PC-9 (cell line): ENCODE measurements around the gene MITF. TPM values are rescaled to one million over a fixed set of nuclear protein-coding genes. Genes with fewer than 3 reads are reported as not detected.
A peak's percentile ranks its signal among the peaks of the same experiment; 100 is the strongest.

ENCODE experiments used
- BruUV-seq: library from RNA; stranded (reverse); fragments of 400-500 nt; replicated peaks from 2 replicates; lab custom pipeline; 2021; lab: Mats Ljungman, UMichigan
- CTCF ChIA-PET: fragments of 300-600 bp; sonication (Branson Sonifier 250); formaldehyde crosslinking; loops from one replicate; lab custom pipeline; 2022; ENCODE audit warnings: antibody characterized with exemption; lab: Charles Lee
- POLR2A ChIA-PET: fragments of 300-600 bp; sonication (Branson Sonifier 250); formaldehyde crosslinking; loops from one replicate; lab custom pipeline; 2022; ENCODE audit warnings: antibody characterized with exemption; ENCODE audit not compliant: unreplicated experiment; lab: Charles Lee
- DNase-seq, 2 experiments: peaks; one replicate each; pipeline versions ENCODE4 v3.0.0 to v3.0.0-alpha.2; 2015 to 2022; ENCODE audit warnings: mixed read lengths in 1 of 2
- H2AFZ ChIP-seq: fragments of 200-600 bp; sonication (generic); 2 replicates; pipeline ENCODE4 v1.8.1; 2017; ENCODE audit warnings: antibody characterized with exemption
- H3F3A ChIP-seq: fragments of 200-600 bp; sonication (generic); 2 replicates; pipeline ENCODE4 v1.8.1; 2017; ENCODE audit warnings: antibody characterized with exemption, mild to moderate bottlenecking, low read depth; ENCODE audit not compliant: insufficient read depth
- H3K27ac ChIP-seq: fragments of 200-600 bp; sonication (generic); 2 replicates; pipeline ENCODE4 v1.6.1; 2016; ENCODE audit warnings: mixed run types
- H3K27me3 ChIP-seq: fragments of 200-600 bp; sonication (generic); 2 replicates; pipeline ENCODE4 v1.6.1; 2016; ENCODE audit warnings: low read depth, mixed run types; ENCODE audit not compliant: insufficient read depth
- H3K36me3 ChIP-seq: fragments of 200-600 bp; sonication (generic); 2 replicates; pipeline ENCODE4 v1.6.1; 2016; ENCODE audit warnings: low read depth, mixed run types
- H3K4me1 ChIP-seq: fragments of 200-600 bp; sonication (generic); replicated peaks from 2 replicates; pipeline ENCODE4 v1.6.1; 2016; ENCODE audit warnings: mixed run types; ENCODE audit not compliant: insufficient read depth
- H3K4me2 ChIP-seq: fragments of 200-600 bp; sonication (generic); 2 replicates; pipeline ENCODE4 v1.6.1; 2017; ENCODE audit warnings: mixed run types
- H3K4me3 ChIP-seq: fragments of 200-600 bp; sonication (generic); 2 replicates; pipeline ENCODE4 v1.6.1; 2016; ENCODE audit warnings: mixed run types
- H3K79me2 ChIP-seq: fragments of 200-600 bp; sonication (generic); 2 replicates; pipeline ENCODE4 v1.6.1; 2017; ENCODE audit warnings: low read depth, mixed run types
- H3K9me2 ChIP-seq: fragments of 200-600 bp; sonication (generic); 2 replicates; pipeline ENCODE4 v1.8.1; 2017; ENCODE audit warnings: mild to moderate bottlenecking; ENCODE audit not compliant: insufficient read depth
- H3K9me3 ChIP-seq: fragments of 200-600 bp; sonication (generic); 2 replicates; pipeline ENCODE4 v1.8.1; 2016; ENCODE audit warnings: low read depth; ENCODE audit not compliant: insufficient read depth
- H4K20me1 ChIP-seq: fragments of 200-600 bp; sonication (generic); 2 replicates; pipeline ENCODE4 v1.8.1; 2017; ENCODE audit not compliant: insufficient read depth
- EZH2 ChIP-seq: fragments of 200-600 bp; sonication (generic); IDR thresholded peaks from 2 replicates; pipeline ENCODE4 v1.8.0; 2017; ENCODE audit warnings: antibody characterized with exemption, low read depth
- intact Hi-C: fragments of 100-400 bp; cut with micrococcal nuclease; formaldehyde crosslinking; loops from one replicate; pipeline ENCODE4 v1.10.0; 2022; ENCODE audit not compliant: unreplicated experiment
- total RNA-seq: library from RNA; stranded (reverse); gene quantifications from 2 replicates; pipeline ENCODE4 v1.2.3, GENCODE V29; 2021
- TF ChIP-seq, protein P1 (sequence below): fragments of 200-600 bp; sonication (generic); conservative IDR thresholded peaks from 2 replicates; pipeline ENCODE4 v1.6.1; 2017; ENCODE audit warnings: mixed run types, antibody characterized with exemption, mild to moderate bottlenecking, moderate library complexity

The MITF gene
- total RNA-seq, 1 experiment from 2014 or later, result 15.5 TPM

DNA sequence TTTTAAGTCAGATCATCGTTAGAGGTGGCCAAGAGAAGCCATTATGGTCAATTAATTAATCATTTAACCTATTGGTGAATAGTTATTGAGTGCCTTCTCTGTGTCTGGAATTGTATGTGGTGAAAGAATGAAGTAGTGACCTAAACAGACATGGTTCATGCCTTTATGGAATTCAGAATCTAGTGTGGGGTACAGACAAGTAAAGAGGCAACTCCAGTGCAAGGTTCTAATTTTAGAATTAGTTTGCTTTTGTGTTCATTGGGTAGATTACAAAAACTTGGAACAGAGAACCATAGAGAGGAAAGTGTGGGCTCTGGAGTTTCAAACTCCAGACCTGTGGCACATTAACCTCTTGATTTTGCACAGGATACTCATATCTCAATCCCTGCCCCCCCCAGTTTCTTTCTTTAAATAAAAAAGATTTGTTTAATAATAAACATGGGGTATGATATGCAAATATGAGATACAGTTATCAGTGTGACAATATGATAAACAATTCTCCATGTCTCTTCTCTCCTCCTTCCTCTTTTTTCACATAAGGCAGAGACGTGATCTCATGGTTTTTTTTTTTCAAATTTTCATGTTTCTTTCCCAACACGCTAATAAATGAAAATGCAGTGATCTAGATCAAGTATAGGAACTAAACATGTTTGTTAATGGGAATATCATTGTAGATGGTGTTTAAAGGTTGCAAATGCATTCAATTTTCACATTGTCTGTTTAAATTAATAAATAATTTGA lies 117.9 kb downstream of the MITF start:
- Histone ChIP-seq H3K79me2 (no peaks in the 10 kb centered on the region), H3K4me2 (no peak overlapping the region), H4K20me1 (no peaks in the 10 kb centered on the region), H3K36me3 (no peaks in the 10 kb centered on the region), H3K27ac (no peak overlapping the region), H3K9me2 (no peaks in the 10 kb centered on the region), H3K9me3 (no peaks in the 10 kb centered on the region), H2AFZ (no peak overlapping the region), H3K4me1 (peaks cover 5% of the 10 kb centered on the region; the same call in 1 of the 2 replicates), H3K4me3 (no peak overlapping the region), H3F3A (no peaks in the 10 kb centered on the region), H3K27me3 (no peaks in the 10 kb centered on the region)
- TF ChIP-seq, protein P1, sequence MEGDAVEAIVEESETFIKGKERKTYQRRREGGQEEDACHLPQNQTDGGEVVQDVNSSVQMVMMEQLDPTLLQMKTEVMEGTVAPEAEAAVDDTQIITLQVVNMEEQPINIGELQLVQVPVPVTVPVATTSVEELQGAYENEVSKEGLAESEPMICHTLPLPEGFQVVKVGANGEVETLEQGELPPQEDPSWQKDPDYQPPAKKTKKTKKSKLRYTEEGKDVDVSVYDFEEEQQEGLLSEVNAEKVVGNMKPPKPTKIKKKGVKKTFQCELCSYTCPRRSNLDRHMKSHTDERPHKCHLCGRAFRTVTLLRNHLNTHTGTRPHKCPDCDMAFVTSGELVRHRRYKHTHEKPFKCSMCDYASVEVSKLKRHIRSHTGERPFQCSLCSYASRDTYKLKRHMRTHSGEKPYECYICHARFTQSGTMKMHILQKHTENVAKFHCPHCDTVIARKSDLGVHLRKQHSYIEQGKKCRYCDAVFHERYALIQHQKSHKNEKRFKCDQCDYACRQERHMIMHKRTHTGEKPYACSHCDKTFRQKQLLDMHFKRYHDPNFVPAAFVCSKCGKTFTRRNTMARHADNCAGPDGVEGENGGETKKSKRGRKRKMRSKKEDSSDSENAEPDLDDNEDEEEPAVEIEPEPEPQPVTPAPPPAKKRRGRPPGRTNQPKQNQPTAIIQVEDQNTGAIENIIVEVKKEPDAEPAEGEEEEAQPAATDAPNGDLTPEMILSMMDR, result no peak
- TF ChIP-seq EZH2, result no peak
- ChIA-PET CTCF (no interaction called here), POLR2A (no interaction called here)
- no peak for DNase-seq
- no TSS peak for BruUV-seq
- intact Hi-C loops, result loop anchor here (5.0 kb wide), 1 partner anchor 90 kb away; no protein-coding TSS in a partner anchor

DNA sequence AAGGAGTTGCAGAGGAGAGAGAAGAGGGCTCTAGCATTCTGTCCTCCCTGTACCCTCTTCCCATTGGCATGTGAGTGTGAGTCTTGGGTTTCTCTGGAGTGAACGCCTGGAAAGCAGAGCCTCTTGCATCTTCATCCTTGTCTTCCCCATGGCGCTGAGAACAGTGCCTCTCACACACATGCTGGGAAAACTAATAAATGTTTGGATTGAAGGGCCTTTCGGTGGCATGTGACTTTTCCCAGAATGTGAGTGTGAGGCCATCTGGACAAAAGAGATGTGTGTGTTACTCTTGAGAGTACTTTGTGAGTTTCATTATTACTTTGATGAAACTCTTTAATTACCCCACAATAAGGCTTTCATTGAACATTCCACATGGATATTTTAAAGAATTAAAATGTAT lies 122.3 kb downstream of the MITF start:
- H3K27me3 ChIP-seq, result no peaks in the 10 kb centered on the region
- TF ChIP-seq, protein P1, result no peak
- no peak for TF ChIP-seq EZH2
- no peaks in the 10 kb centered on the region for H3K79me2 ChIP-seq
- ChIA-PET POLR2A (no interaction called here), CTCF (no interaction called here)
- H4K20me1 ChIP-seq, result no peaks in the 10 kb centered on the region
- no TSS peak for BruUV-seq
- no peak for DNase-seq
- H2AFZ ChIP-seq, result no peak overlapping the region
- H3K9me2 ChIP-seq, result no peaks in the 10 kb centered on the region
- no peak overlapping the region for H3K27ac ChIP-seq
- no peaks in the 10 kb centered on the region for H3K36me3 ChIP-seq
- peaks cover 21% of the 10 kb centered on the region for H3K4me1 ChIP-seq
- H3K9me3 ChIP-seq, result no peaks in the 10 kb centered on the region
- intact Hi-C loops, result loop anchor here (10.0 kb wide), 1 partner anchor 847 kb away; the partner anchor contains the start of gene EOGT
- no peak overlapping the region for H3K4me3 ChIP-seq
- no peak overlapping the region for H3K4me2 ChIP-seq
- H3F3A ChIP-seq, result peaks cover 3% of the 10 kb centered on the region; the same call in 1 of the 2 replicates

DNA sequence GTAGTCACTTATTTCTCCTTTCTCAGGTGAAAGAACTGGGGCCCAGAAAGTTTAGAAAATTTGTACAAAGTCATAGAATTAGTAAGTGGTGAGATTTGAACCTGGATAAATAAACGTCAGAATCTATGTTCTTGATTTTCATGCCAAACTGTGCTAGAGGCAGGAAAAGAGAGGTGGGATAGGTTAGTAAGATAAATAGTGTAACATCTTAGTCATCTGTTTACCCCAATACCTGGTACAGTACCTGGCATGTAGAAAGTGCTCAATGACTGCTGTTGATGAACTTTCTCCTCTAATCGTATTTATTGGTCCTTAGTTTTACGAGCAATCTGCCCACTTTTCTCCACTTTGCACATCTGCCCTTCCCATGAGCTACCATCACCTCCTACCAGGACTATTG lies 124.9 kb downstream of the MITF start:
- H3K27ac ChIP-seq, result peak overlapping the region; percentile 19; the same call in 1 of the 2 replicates
- intact Hi-C loops, result loop anchor here (10.0 kb wide), 1 partner anchor 849 kb away; the partner anchor contains the start of gene EOGT

More for the DNA sequence above, 124.9 kb downstream of the MITF start:
- TF ChIP-seq, protein P1, result no peak
- DNase-seq, result no peak
- H3K27me3 ChIP-seq, result no peaks in the 10 kb centered on the region
- H3K4me2 ChIP-seq, result no peak overlapping the region
- H3K36me3 ChIP-seq, result no peaks in the 10 kb centered on the region
- H3K9me3 ChIP-seq, result no peaks in the 10 kb centered on the region
- H3K4me3 ChIP-seq, result no peak overlapping the region
- CTCF ChIA-PET, result no interaction called here
- no peaks in the 10 kb centered on the region for H3K9me2 ChIP-seq
- H4K20me1 ChIP-seq, result no peaks in the 10 kb centered on the region
- H3K79me2 ChIP-seq, result no peaks in the 10 kb centered on the region
- peaks cover 17% of the 10 kb centered on the region; the same call in 1 of the 2 replicates for H3F3A ChIP-seq
- H2AFZ ChIP-seq, result no peak overlapping the region
- BruUV-seq, result no TSS peak
- peaks cover 39% of the 10 kb centered on the region for H3K4me1 ChIP-seq
- POLR2A ChIA-PET, result interaction anchor here (0.7 kb wide), 1 partner anchor 27 kb away, joined by 3 read pairs; no protein-coding TSS in a partner anchor
